Hepatocyte (in vitro differentiated cells): ENCODE results near the gene HNRNPH1.
"Not testable (repeated sequence)": the region's sequence is repeated elsewhere in the genome, so short reads cannot be mapped to it uniquely, and the experiment has no call there.

Experiments
- EZH2 ChIP-seq: fragments of 200-600 bp; sonication (generic); IDR thresholded peaks from 2 replicates; pipeline ENCODE4 v1.6.1; 2016; ENCODE audit warnings: antibody characterized with exemption, mild to moderate bottlenecking, borderline replicate concordance
- EZH2phosphoT487 ChIP-seq: fragments of 200-600 bp; sonication (generic); IDR thresholded peaks from one replicate; pipeline ENCODE4 v1.6.1; 2018; ENCODE audit warnings: antibody characterized with exemption, mild to moderate bottlenecking, low read depth, moderate library complexity; ENCODE audit not compliant: unreplicated experiment, severe bottlenecking
- TF ChIP-seq, protein P1 (sequence below): fragments of 200-600 bp; sonication (generic); IDR thresholded peaks from 2 replicates; pipeline ENCODE4 v1.5.1; 2016; ENCODE audit warnings: antibody characterized with exemption, mild to moderate bottlenecking; ENCODE audit not compliant: poor library complexity

GRCh38 chr5:179639296-179639695 lies 15.8 kb upstream of the HNRNPH1 start:
- TF ChIP-seq, protein P1, sequence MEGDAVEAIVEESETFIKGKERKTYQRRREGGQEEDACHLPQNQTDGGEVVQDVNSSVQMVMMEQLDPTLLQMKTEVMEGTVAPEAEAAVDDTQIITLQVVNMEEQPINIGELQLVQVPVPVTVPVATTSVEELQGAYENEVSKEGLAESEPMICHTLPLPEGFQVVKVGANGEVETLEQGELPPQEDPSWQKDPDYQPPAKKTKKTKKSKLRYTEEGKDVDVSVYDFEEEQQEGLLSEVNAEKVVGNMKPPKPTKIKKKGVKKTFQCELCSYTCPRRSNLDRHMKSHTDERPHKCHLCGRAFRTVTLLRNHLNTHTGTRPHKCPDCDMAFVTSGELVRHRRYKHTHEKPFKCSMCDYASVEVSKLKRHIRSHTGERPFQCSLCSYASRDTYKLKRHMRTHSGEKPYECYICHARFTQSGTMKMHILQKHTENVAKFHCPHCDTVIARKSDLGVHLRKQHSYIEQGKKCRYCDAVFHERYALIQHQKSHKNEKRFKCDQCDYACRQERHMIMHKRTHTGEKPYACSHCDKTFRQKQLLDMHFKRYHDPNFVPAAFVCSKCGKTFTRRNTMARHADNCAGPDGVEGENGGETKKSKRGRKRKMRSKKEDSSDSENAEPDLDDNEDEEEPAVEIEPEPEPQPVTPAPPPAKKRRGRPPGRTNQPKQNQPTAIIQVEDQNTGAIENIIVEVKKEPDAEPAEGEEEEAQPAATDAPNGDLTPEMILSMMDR, result not testable (repeated sequence)
- TF ChIP-seq EZH2, EZH2phosphoT487: not testable (repeated sequence)
